OCI-LY7 (cell line): ENCODE results near the gene NLGN1.

Experiments
- CTCF ChIP-seq: fragments of 200-600 bp; sonication (generic); conservative IDR thresholded peaks from 2 replicates; pipeline ENCODE4 v1.5.1; 2014; ENCODE audit warnings: mild to moderate bottlenecking, antibody characterized with exemption, low read length, moderate library complexity, mixed read lengths
- EZH2phosphoT487 ChIP-seq: fragments of 200-600 bp; sonication (generic); IDR thresholded peaks from 2 replicates; pipeline ENCODE4 v1.6.1; 2018; ENCODE audit warnings: low read depth, borderline replicate concordance, mild to moderate bottlenecking, mixed run types, antibody characterized with exemption, low read length, moderate library complexity, mixed read lengths

GRCh38 chr3:173397161-173398110 is at the start of gene NLGN1:
- TF ChIP-seq CTCF (no peak), EZH2phosphoT487 (no peak)
